HG03460 (cell line): ENCODE measurements around the gene LRRC4C.

ENCODE experiments used
- ATAC-seq: cut with Tn5 transposase; IDR thresholded peaks from one replicate; pipeline ENCODE4 v1.9.1; 2021; ENCODE audit not compliant: unreplicated experiment

Gene LRRC4C

DNA sequence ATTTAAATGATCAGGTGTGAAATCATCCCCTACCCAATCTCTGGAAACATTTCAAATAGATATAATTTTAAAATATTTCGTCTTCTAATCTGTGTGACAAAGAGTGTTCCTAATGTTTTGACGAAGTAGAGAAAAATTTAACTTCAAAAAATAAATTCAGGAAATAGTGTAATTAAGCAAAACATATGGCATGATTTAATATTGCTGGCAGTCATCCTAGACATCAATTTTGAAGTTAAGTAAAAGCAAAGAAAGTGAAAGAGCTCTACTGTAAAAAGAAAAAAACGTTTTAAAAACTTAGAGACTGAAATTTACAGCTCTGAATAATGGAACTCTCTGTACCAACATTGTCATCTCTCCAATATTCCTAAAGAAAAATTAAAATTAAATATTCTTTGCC, 1062.3 kb downstream of the LRRC4C start:
- no peak for ATAC-seq

DNA sequence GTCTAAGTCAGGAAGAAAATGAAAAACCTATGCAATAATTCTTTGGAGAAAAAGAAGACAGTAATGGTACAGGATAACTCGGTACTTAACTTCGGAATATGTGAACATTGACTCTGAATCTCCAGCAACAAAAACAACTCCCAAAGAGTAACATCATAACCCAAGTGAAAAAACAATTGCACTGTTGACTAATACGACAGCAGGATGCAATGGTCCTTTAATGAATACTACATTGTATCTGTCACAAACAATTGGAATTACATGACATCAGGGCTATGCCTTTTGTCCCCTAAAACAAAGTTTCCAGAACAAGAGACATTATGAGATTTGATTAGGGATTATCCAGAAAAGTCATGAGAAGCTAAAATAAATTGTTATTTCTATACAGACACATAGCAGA, 1065.9 kb downstream of the LRRC4C start:
- ATAC-seq: no peak

- ATAC-seq: no peak
Measured at GRCh38 chr11:40391679-40392078, 1067.8 kb downstream of the LRRC4C start.

DNA sequence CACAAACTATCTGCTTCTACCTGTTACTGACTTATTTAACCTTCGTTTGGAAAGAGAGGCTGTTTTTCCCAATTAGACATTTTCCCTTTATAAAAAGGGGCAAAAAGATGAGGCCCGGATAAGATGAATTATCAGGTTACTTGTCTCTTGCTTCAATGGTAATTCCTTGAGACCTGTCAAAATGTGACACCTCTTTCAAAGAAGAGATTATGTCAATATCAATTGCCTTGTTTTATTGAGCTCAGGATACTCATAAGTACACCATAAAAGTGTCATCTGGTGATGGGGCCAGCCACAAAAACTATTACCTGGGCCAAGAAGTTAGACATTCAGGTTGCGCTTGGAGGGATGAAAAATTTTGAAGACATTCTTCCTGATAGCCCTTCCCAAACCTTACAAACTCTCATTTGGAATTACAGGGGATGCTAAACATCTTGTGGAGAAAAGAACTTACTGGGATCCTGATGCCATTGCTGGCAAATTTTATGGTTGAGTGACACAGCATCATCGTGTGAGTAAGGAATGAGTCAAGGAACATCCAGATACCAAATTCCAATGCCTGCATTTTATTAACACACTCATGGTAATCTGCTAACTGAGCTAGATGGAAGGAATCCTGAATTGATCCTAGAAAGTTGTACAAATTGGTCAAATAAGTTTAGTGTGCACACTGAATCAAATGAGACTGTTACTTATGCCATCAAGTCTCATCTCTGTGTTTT, 1071.2 kb downstream of the LRRC4C start:
- ATAC-seq: no peak

DNA sequence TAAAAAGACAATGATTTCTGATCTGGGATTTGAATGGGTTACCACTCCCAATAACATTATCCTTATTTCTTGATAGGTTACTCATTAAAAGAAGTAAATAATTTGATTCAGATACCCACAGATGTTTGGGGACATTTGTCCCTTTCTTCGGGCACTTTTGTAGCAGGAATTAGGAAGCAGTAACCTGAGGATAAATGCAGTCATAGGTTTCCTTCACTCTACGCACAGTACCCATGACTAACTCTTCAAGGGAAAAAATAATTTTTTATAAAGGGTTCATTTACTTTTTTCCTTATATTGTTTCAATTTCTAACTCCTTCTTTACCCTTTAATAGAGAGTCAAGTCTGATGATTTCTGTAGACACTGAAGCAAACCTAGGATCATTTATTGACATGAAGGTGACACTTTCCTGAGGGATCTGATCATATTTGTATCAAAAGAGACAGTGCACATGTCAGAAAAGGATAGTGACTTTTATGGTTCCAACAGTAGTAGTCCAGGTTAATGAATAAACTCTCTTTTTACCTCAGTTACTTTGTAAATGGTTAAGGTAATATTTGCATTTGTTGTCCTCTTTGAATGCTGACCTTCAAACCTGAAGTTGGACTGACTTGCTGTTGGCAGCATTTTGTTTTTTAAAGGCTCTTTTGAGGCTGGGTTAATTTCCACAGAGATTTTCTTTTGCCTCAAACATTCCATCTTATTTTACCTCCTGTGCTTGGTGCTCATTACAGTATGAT, 1072.0 kb downstream of the LRRC4C start:
- no peak for ATAC-seq

GRCh38 chr11:40384991-40385390, 1074.5 kb downstream of the LRRC4C start:
- ATAC-seq: no peak

DNA sequence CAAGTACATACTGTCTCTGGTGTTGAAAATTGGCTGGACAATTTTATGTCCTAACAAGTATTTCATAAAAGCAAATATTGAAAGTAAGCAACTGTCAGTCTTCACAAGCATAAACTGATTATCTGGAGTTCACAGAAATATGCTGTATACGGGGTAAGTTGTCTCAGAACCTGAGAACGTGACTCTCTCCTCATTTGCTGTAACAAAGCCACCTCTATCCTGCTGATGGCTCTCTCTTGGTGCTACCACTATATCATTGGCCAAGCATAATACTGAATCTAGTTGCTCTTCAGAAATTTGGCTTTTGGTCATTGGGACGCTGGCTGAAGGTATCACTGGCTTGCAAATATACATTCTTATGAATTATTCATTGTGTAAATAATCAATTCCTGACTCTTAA, 1078.0 kb downstream of the LRRC4C start:
- no peak for ATAC-seq

- ATAC-seq: no peak
Measured at GRCh38 chr11:40380835-40381234, 1078.6 kb downstream of the LRRC4C start.

DNA sequence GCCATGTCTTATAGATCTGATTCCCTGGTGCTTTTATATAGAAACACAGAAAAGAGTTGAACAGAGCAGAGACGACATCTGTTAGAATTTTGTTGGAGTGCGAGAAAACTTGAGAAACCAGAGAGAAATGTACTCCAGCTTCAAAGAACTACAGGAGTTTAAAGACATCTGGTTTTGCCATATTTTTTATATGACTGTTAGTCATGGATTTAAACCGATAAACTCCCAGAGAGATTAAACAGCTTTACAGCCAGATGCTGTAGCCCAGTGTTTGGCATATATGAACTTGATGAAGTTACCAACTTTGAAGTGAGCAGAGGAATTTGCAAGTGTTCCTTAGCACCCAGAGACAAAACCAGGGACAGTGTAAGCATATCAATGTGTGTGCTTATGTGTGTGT, 1083.1 kb downstream of the LRRC4C start:
- no peak for ATAC-seq

DNA sequence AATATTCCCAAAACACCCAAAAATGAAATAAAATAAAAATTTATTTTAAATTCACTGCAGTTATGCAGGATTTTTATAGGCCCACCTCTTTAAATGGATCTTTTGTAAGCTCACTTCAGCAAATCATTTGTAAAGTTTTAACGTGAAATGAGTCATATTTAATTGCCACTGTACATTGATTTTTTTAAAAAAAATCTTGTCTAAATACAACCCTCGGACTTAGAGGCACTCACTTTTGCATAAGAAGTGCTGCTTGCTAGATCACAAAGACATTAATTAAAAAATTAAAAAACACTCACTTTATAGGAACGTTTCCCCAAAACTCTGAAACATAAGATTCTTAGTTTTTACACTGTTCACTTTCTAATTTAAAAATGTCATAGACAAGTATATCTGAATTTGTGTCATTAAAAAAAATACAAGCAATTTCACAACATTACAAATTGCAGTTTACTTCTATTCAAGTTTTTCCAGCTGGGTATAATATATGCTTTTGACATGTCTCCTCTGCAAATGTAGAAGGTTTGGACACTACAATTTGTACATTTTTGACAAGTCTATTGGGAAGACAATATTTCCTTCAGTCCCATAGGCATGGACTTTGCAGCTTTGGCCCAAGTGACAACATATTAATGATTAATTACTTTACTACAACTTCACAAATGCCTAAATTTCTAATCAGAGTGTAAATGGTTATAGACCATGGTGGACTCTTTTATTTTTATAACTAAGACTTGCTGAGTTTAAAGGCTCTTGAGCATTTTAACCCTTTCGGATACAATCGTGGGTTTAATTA, 1088.4 kb downstream of the LRRC4C start:
- ATAC-seq: no peak

DNA sequence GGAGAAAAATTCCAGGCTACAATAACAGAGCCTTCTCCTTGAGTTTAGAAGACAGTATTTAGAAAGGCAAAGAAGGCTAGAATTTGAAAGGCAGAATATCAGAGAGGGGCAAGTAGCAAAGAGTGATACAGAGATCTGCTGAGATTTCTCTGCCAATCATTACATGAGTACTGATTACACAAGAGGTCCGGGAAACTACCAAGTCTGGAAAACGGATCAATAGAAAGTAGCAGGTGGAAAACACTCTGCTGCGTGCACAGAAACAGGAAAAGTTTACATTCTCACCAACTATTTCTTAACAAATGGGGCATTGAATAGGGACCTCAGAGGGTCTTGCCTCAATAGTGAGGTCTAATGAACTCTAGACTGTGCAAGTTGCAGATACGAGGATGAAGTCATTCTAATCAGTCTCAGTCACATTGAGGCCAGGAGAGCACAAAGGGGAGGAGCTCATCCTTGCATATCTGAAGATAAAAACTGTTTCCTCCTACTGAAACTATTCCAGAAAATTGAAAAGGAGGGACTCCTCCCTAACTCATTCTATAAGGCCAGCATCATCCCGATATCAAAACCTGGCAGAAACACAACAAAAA, 1099.2 kb downstream of the LRRC4C start:
- ATAC-seq: no peak

DNA sequence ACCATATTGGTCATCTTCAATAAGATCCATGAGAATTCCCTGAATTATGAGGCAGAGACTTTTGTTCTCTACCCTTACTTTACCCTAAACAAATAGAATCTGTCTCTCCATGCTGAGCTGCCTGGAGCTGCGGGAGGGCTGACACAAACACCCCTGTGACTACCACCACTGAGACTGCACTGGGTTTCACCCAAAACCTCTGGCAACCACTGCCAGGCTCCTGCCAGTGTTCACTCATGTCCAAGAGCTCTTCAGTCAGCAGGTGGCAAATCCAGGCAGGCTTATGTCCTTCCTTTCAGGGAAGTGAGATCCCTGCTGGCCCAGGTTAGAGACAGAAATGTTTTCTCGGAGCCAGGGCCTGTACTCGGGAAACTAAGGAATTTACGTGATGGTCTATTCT, 1105.3 kb downstream of the LRRC4C start:
- ATAC-seq: no peak

GRCh38 chr11:40340911-40341310, 1118.5 kb downstream of the LRRC4C start:
- ATAC-seq: no peak

DNA sequence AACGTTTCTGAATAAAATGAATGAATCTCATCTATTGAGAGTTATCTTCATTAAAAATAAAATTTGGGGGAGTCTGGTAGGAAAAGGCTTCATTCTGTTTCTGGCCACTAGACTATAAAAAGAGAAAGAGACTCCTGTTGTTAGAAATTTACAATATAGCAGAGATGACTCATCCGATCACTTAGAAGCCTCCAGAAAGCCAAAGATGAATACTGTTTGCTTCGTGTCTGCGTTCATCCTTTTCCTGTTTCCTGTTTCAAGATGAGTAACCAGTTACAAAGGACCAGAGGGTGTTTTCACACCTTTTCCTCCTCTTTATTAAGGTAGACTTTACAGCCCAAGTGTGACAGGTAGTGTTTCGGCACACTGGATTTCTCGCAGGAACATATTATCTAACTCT, 1120.7 kb downstream of the LRRC4C start:
- ATAC-seq: no peak

- ATAC-seq: no peak
Measured at GRCh38 chr11:40338062-40338461, 1121.4 kb downstream of the LRRC4C start.

DNA sequence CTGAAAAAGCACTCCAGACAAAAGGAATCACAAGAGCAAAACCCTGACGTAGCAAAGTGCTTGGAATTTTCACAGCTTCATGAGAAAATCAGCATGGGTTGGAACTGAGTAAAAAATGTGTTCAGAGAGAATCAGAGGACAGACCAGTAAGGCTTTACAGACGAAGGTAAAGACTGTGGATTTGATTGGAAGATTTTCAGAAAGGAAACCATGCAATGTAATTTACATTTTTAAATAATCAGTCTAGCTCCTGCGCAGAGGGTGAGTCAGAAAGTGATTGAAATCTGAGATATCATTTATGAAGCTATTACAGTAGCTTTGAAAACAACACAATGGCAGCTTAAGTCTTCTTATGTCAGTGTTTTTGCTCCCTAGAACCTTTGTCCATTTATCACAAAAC, 1122.3 kb downstream of the LRRC4C start:
- ATAC-seq: no peak

DNA sequence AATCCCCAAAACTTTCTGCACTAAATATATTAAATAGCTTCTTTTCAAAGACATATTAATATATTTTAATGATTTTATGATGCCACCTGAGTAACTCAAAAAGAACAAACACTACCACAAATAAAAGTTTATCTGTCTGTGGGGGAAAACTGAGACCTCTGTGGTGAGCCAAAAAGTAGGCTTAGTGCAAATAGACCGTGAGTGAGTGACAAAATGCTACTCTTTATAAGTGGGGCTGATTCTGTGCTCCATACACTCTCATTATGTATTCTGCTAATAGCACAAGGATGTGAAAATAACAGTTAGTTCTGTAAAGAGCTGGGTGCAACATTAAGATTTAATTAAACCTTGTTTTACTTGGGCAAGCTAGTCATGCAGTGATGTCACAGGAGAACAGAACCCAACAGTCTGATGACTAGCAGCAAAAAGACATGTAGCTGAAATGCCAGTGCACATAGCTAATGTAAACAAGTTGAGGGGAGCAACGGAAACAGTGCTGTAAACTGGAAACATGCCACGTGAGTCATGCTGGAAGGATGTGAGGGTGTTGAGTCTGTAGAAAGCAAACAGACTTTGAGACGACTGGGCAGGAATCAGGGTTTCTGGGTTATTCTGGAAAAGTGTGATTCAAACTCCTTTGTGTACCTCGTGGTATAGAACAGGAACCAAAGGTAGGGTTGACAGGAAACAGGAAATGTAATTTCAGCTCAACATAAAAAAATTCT, 1130.4 kb downstream of the LRRC4C start:
- ATAC-seq: no peak

- ATAC-seq: no peak
Measured at GRCh38 chr11:40323241-40323640, 1136.2 kb downstream of the LRRC4C start.

DNA sequence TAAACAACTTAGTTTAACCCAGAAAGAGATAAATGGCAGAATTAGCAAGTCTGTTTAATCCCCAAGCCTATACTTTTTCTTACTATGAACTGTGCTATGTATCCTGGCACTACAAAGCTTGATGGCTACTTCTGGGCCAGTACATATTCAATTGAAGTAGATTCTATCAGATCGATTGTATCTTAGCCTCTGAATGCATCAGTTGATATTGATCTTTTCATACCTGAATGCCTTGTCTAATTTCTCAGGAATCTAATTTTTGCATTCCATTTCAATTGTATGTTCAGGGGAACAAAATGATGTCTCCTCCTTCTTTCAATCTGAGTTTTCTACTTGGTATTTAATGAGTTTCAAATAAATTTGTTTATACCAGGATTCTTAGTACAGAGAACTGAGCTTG, 1137.9 kb downstream of the LRRC4C start:
- no peak for ATAC-seq

DNA sequence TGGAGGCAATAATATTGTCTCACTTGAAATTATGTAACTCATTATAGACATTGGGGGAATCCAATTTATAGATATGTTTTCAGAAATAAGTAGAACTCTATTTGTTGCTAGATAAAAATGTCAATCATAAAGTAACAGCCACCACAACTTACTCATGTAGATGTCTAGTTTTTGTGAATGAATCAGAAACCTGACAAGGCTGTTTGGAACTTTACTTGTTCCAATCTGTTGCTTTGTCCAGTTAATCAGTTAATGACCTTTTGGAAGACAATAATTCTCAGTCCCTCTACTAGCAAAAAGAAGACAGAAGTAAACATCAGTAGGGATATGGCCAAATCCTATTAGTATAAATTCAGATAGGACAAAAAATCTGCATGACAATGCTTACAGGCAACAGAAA, 1143.3 kb downstream of the LRRC4C start:
- no peak for ATAC-seq

DNA sequence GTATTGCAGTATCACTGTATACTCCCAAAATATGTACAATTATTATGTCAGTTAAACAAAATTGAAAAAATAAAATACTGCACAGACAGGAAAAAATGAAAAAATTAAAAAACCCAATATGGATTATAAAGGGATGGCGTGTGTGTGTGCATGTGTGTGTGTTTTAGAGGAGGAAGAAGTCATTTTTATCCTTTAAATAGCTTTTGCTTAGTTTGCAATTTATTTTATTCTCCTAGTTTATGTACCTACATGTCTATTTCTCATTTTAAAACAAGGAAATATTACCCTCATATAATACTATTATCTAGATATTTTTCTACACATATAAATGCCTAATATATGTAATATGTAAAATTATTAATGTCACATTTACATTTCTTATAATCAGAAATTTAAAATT, 1144.3 kb downstream of the LRRC4C start:
- no peak for ATAC-seq
